Stimulated activated CD8-positive, alpha-beta memory T cell treated with anti-CD3 and anti-CD28 coated beads, Interleukin-4, amount 100 ng/mL, for 1 hour (primary cell): ENCODE data around the gene FZR1.

ENCODE experiments used
- DNase-seq, 2 donors: peaks; one replicate each; pipeline ENCODE4 v3.0.0-alpha.2; 2020; ENCODE audit warnings: low read depth in 2 of 2, low spot score in 1 of 2

Gene FZR1

GRCh38 chr19:3471954-3472655, 34.0 kb upstream of the FZR1 start:
- no peak for DNase-seq

GRCh38 chr19:3474010-3474409, 32.1 kb upstream of the FZR1 start:
- DNase-seq, result no peak

GRCh38 chr19:3474614-3475013, 31.5 kb upstream of the FZR1 start:
- no peak for DNase-seq

GRCh38 chr19:3475449-3475848, 30.7 kb upstream of the FZR1 start:
- DNase-seq, result no peak

GRCh38 chr19:3476830-3477229, 29.3 kb upstream of the FZR1 start:
- no peak for DNase-seq

GRCh38 chr19:3477506-3477905, 28.6 kb upstream of the FZR1 start:
- no peak for DNase-seq

- DNase-seq, result no peak
These were observed 28.2 kb upstream of the FZR1 start for GRCh38 chr19:3477951-3478350.

- DNase-seq, result no peak
These were observed 27.5 kb upstream of the FZR1 start for GRCh38 chr19:3478409-3479176.

- no peak for DNase-seq
These were observed 26.8 kb upstream of the FZR1 start for GRCh38 chr19:3479177-3479833.

GRCh38 chr19:3479834-3480215, 26.3 kb upstream of the FZR1 start:
- DNase-seq, result no peak

GRCh38 chr19:3480383-3481091, 25.6 kb upstream of the FZR1 start, which contains the start of gene SMIM24:
Gene SMIM24 (minus strand): TSS chr19:3480525. CDS start chr19:3480463, 62 bp downstream.
- no peak for DNase-seq

- no peak for DNase-seq
These were observed 24.6 kb upstream of the FZR1 start for GRCh38 chr19:3481241-3482090.

GRCh38 chr19:3482507-3483225, 23.4 kb upstream of the FZR1 start:
- DNase-seq, result no peak

GRCh38 chr19:3483226-3483628, 22.9 kb upstream of the FZR1 start, which contains the start of gene SMIM44:
Gene SMIM44 (minus strand): TSS chr19:3483441. CDS start chr19:3483403, 38 bp downstream.
- DNase-seq, result no peak

GRCh38 chr19:3491396-3492119, 14.6 kb upstream of the FZR1 start:
- no peak for DNase-seq

- DNase-seq, result no peak
These were observed 13.8 kb upstream of the FZR1 start for GRCh38 chr19:3492131-3492839.

GRCh38 chr19:3492919-3493318, 13.2 kb upstream of the FZR1 start:
- no peak for DNase-seq

- DNase-seq, result no peak
These were observed 12.5 kb upstream of the FZR1 start for GRCh38 chr19:3493651-3494050.
